Stimulated activated naive CD8-positive, alpha-beta T cell treated with anti-CD3 and anti-CD28 coated beads, Interleukin-15, Interleukin-2, amounts not matched to agents 100 ng/mL and 50 ng/mL, for 24 hours (primary cell): ENCODE measurements around the gene OR52A5.

Experiments
- H3K27ac Mint-ChIP-seq: one replicate; pipeline ENCODE4 v1.8.0; 2021; ENCODE audit warnings: mild to moderate bottlenecking, mixed read lengths
- H3K27me3 Mint-ChIP-seq: one replicate; pipeline ENCODE4 v1.8.0; 2021; ENCODE audit warnings: mixed read lengths
- H3K36me3 Mint-ChIP-seq: one replicate; pipeline ENCODE4 v1.8.0; 2021; ENCODE audit warnings: low read depth, mixed read lengths
- H3K4me1 Mint-ChIP-seq: one replicate; pipeline ENCODE4 v1.8.0; 2021; ENCODE audit warnings: low read depth, mixed read lengths
- H3K4me3 Mint-ChIP-seq: one replicate; pipeline ENCODE4 v1.8.0; 2021; ENCODE audit warnings: mild to moderate bottlenecking, mixed read lengths
- H3K9me3 Mint-ChIP-seq: one replicate; pipeline ENCODE4 v1.8.0; 2021; ENCODE audit warnings: mixed read lengths

OR52A5 gene

GRCh38 chr11:5083602-5084001 is 54.6 kb downstream of the OR52A5 start:
- Mint-ChIP-seq H3K4me1 (no peaks in the 10 kb centered on the region), H3K36me3 (no peaks in the 10 kb centered on the region), H3K4me3 (no peak overlapping the region), H3K9me3 (no peaks in the 10 kb centered on the region), H3K27me3 (no peaks in the 10 kb centered on the region), H3K27ac (no peak overlapping the region)

GRCh38 chr11:5081405-5081804 is 56.8 kb downstream of the OR52A5 start:
- Mint-ChIP-seq H3K9me3 (peaks cover 4% of the 10 kb centered on the region), H3K27ac (no peak overlapping the region), H3K36me3 (no peaks in the 10 kb centered on the region), H3K4me3 (no peak overlapping the region), H3K4me1 (no peaks in the 10 kb centered on the region), H3K27me3 (no peaks in the 10 kb centered on the region)
